HCT116 (cell line): ENCODE data around the gene PTCHD4. TPM values are rescaled to one million over a fixed set of nuclear protein-coding genes. Genes with fewer than 3 reads are reported as not detected.

Experiments used
- ATAC-seq: fragments of 200-7000 bp; cut with Tn5 transposase; 2 replicates; pipeline ENCODE4 v1.9.1; 2020; ENCODE audit warnings: mild to moderate bottlenecking, moderate library complexity
- BruUV-seq: library from RNA; stranded (reverse); fragments of 400-500 nt; replicated peaks from 2 replicates; lab custom pipeline; 2021; lab: Mats Ljungman, UMichigan
- CTCF ChIA-PET: fragments of 300-600 bp; sonication (Branson Sonifier 250); formaldehyde crosslinking; loops from one replicate; lab custom pipeline; 2021; ENCODE audit warnings: antibody characterized with exemption; lab: Charles Lee
- POLR2A ChIA-PET: fragments of 300-600, 350-600 bp; sonication (Branson Sonifier 250); formaldehyde crosslinking; loops from one replicate; lab custom pipeline; 2021; ENCODE audit warnings: antibody characterized with exemption; lab: Charles Lee
- RAD21 ChIA-PET, 2 experiments: fragments of 300-600 bp; sonication (Branson Sonifier 250); formaldehyde crosslinking; loops; one replicate each; lab custom pipeline; 2023; ENCODE audit warnings: low total read pairs in 2 of 2; ENCODE audit not compliant: uncharacterized antibody in 2 of 2, unreplicated experiment in 2 of 2, low non-redundant PET in 1 of 2; lab: Charles Lee
- DNase-seq: peaks from one replicate; pipeline ENCODE4 v3.0.0-alpha.2; 2010; ENCODE audit warnings: low read depth, low spot score
- H2AFZ ChIP-seq: fragments of 200-600 bp; shearing (Covaris generic), sonication (generic); 2 replicates; pipeline ENCODE4 v1.6.1; 2017; ENCODE audit warnings: low read depth, mixed run types, mixed read lengths, antibody characterized with exemption, low read length; ENCODE audit not compliant: poor library complexity, severe bottlenecking
- H3K27ac ChIP-seq: 2 replicates; pipeline ENCODE4 v1.5.1; 2012; ENCODE audit warnings: low read depth, low read length
- H3K27me3 ChIP-seq: fragments of 200-600 bp; sonication (generic); 2 replicates; pipeline ENCODE4 v1.6.1; 2016; ENCODE audit warnings: mixed run types, low read length, mixed read lengths; ENCODE audit not compliant: insufficient read depth
- H3K36me3 ChIP-seq, 2 experiments: fragments of 200-500 bp in 1 of 2; fragments of 200-600 bp in 1 of 2; sonication (Bioruptor generic) in 1 of 2; sonication (generic) in 1 of 2; 2 replicates each; pipeline versions ENCODE4 v1.5.1 to v1.6.1; 2014 to 2016; ENCODE audit warnings: low read length in 2 of 2, inconsistent platforms in 1 of 2, mixed read lengths in 1 of 2, mixed run types in 1 of 2; ENCODE audit not compliant: insufficient read depth in 2 of 2, control insufficient read depth in 1 of 2
- H3K4me1 ChIP-seq, 2 experiments: fragments of 200-600 bp in 1 of 2; sonication (generic) in 1 of 2; 2 replicates each; pipeline versions ENCODE4 v1.5.1 to v1.6.1; 2012 to 2017; ENCODE audit warnings: low read length in 2 of 2, inconsistent platforms in 1 of 2, mild to moderate bottlenecking in 1 of 2, mixed read lengths in 1 of 2, mixed run types in 1 of 2, moderate library complexity in 1 of 2; ENCODE audit not compliant: insufficient read depth in 2 of 2, control insufficient read depth in 1 of 2
- H3K4me2 ChIP-seq: fragments of 200-600 bp; sonication (generic); 2 replicates; pipeline ENCODE4 v1.6.1; 2017; ENCODE audit warnings: mixed run types, low read length, mixed read lengths
- H3K4me3 ChIP-seq, 2 experiments: fragments of 200-600 bp in 1 of 2; sonication (generic) in 1 of 2; replicated peaks in 1 of 2; 2 replicates each; pipeline ENCODE4 v1.5.1; 2011 to 2016; ENCODE audit warnings: low read length in 2 of 2, control low read depth in 1 of 2, low read depth in 1 of 2, mild to moderate bottlenecking in 1 of 2, mixed read lengths in 1 of 2, mixed run types in 1 of 2
- H3K79me2 ChIP-seq: fragments of 200-600 bp; sonication (generic); 2 replicates; pipeline ENCODE4 v1.6.1; 2017; ENCODE audit warnings: mild to moderate bottlenecking, mixed run types, low read length, moderate library complexity, mixed read lengths; ENCODE audit not compliant: insufficient read depth
- H3K9ac ChIP-seq: fragments of 200-600 bp; sonication (generic); 2 replicates; pipeline ENCODE4 v1.6.1; 2016; ENCODE audit warnings: low read length, mixed read lengths
- H3K9me2 ChIP-seq: fragments of 200-600 bp; sonication (generic), shearing (Covaris generic); 2 replicates; pipeline ENCODE4 v1.6.1; 2017; ENCODE audit warnings: mixed run types, mild to moderate bottlenecking, moderate library complexity; ENCODE audit not compliant: insufficient read depth
- H3K9me3 ChIP-seq, 2 experiments: fragments of 200-500 bp in 1 of 2; fragments of 200-600 bp in 1 of 2; sonication (Bioruptor generic) in 1 of 2; sonication (generic) in 1 of 2; 2 replicates each; pipeline ENCODE4 v1.6.1; 2014 to 2017; ENCODE audit warnings: low read length in 2 of 2, mixed read lengths in 2 of 2, inconsistent platforms in 1 of 2, low read depth in 1 of 2, mild to moderate bottlenecking in 1 of 2, mixed run types in 1 of 2, moderate library complexity in 1 of 2; ENCODE audit not compliant: control insufficient read depth in 1 of 2, insufficient read depth in 1 of 2
- H4K20me1 ChIP-seq: fragments of 200-600 bp; sonication (generic), shearing (Covaris generic); 2 replicates; pipeline ENCODE4 v1.6.1; 2017; ENCODE audit warnings: mixed run types, mild to moderate bottlenecking, moderate library complexity; ENCODE audit not compliant: insufficient read depth
- EGR1 ChIP-seq: IDR thresholded peaks from 2 replicates; pipeline ENCODE4 v1.6.1; 2012; ENCODE audit warnings: low read depth
- EZH2phosphoT487 ChIP-seq: fragments of 200-600 bp; IDR thresholded peaks from 2 replicates; pipeline ENCODE4 v1.6.1; 2018; ENCODE audit warnings: antibody characterized with exemption, borderline replicate concordance
- MAX ChIP-seq: IDR thresholded peaks from 2 replicates; pipeline ENCODE4 v1.6.1; 2012
- RAD21 ChIP-seq: IDR thresholded peaks from 2 replicates; pipeline ENCODE4 v1.6.1; 2012; ENCODE audit warnings: low read depth, mild to moderate bottlenecking
- SIN3A ChIP-seq: IDR thresholded peaks from 2 replicates; pipeline ENCODE4 v1.6.1; 2012; ENCODE audit warnings: low read depth
- YY1 ChIP-seq: IDR thresholded peaks from 2 replicates; pipeline ENCODE4 v1.6.1; 2011; ENCODE audit warnings: low read length, low read depth, moderate library complexity, mild to moderate bottlenecking; ENCODE audit not compliant: insufficient replicate concordance; ENCODE audit errors: extremely low read depth
- ZFX ChIP-seq: fragments of 450-650 bp; IDR thresholded peaks from 2 replicates; pipeline ENCODE4 v1.6.1; 2017
- intact Hi-C: fragments of 100-400 bp; cut with micrococcal nuclease; formaldehyde crosslinking; loops from 2 replicates; pipeline ENCODE4 v1.10.0; 2022
- total RNA-seq: library from RNA; stranded (reverse); gene quantifications from one replicate; pipeline ENCODE4 v1.2.1, GENCODE V29; 2021; ENCODE audit not compliant: unreplicated experiment

PTCHD4 gene
- total RNA-seq, 1 experiment from 2014 or later = 1.1 TPM

DNA sequence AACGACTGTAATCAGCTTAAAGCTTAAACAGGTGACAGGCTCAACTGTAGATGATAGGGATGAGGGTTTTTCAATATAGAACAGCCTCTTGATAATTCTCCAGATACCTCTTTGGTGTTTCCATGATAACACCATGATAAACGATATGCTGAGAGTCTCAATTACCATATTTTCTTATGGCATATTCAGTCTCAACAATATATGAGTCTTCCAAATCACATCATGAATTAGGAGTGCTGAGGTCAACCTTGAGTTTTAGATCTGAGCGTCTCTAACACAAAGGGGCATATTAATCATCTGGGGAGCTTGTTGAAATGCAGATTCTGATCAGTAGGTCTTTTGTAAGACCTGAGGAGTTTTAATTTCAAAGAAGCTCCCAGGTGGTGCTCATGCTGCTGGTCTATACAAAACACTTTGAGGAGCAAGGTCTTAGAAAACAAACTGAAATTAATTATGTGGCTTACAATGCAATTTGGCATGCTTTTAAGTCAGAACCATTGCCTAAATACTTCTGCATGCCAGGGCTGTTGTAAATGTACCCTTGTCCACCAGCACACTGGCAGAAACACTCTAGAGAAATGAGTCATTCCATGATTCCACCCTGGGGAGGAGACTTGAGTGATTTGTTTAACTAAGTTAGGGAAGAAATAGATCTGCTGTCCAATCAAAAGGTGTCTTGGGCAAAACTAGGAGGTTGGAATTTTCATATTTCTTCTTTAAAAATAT is 49.6 kb downstream of the PTCHD4 start:
- TF ChIP-seq EZH2phosphoT487 = no peak
- TF ChIP-seq ZFX = no peak
- TF ChIP-seq MAX = no peak
- no peak for TF ChIP-seq YY1
- no peak for TF ChIP-seq SIN3A
- no peak for TF ChIP-seq RAD21
- no peak for TF ChIP-seq EGR1
- TF ChIP-seq, all 23 proteins: peak for 0
- Histone ChIP-seq H3K36me3 (no peaks in the 10 kb centered on the region), H3K79me2 (no peaks in the 10 kb centered on the region), H3K9me3 (no peaks in the 10 kb centered on the region), H4K20me1 (no peaks in the 10 kb centered on the region), H2AFZ (no peak overlapping the region), H3K4me2 (no peak overlapping the region), H3K9ac (no peak overlapping the region), H3K4me1 (0 out of 4 replicates have a peak, but pooled peaks cover 0 to 2% of the 10 kb centered on the region in 2 experiments), H3K27me3 (no peaks in the 10 kb centered on the region), H3K9me2 (no peaks in the 10 kb centered on the region; the same call in 1 of the 2 replicates), H3K4me3 (no peak overlapping the region), H3K27ac (no peak overlapping the region)
- intact Hi-C loops = no loop called here
- RAD21 ChIA-PET = no interaction called here
- no TSS peak for BruUV-seq
- CTCF ChIA-PET = no interaction called here
- DNase-seq (no peak), ATAC-seq (no peak)
- POLR2A ChIA-PET = no interaction called here
